ACHN (cell line): Measurements from ENCODE around the gene CAPZB.

ENCODE experiments used
- DNase-seq: peaks from one replicate; pipeline ENCODE4 v3.0.0-alpha.2; 2015
- in situ Hi-C: cut with HindIII; loops from 2 replicates; pipeline ENCODE4 v1.10.0; 2017; ENCODE audit warnings: low sequenced_read_pairs, low pct_ligation_motif_present, low pct_unique_long_range_greater_than_20kb

Gene CAPZB

DNA sequence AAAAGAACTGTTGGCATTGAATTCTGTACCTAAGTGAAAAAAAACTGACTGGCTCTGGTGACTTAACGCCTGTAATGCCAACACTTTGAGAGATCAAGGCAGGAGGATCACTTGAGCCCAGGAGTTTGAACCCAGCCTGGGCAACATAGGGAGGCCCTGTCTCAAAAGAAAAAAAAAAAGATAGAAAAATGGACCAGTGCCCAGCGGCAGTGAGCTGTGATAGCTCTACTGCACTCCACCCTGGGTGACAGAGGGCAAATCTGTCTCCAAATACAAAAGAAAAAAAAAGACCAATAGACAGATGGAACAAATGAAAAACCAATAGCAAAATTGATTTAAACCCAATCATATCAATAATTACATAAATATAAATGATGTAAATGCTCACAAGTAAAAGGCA lies 196.1 kb downstream of the CAPZB start:
- in situ Hi-C loops: no loop called here
- DNase-seq: no peak
